NCI-H2107 treated with DMSO at 0.1 percent for 48 hours (cell line): Measurements from ENCODE around the gene TMEM273.

Experiments
- DNase-seq: peaks from one replicate; lab custom pipeline; 2025; ENCODE audit not compliant: unreplicated experiment; lab: John Stamatoyannopoulos, UW

The TMEM273 gene

GRCh38 chr10:49187950-49188761 lies at the start of gene TMEM273:
Gene TMEM273 (minus strand): TSS chr10:49188391. CDS start chr10:49188336, 55 bp downstream.
- DNase-seq = no peak

GRCh38 chr10:49237985-49238384 lies 49.8 kb upstream of the TMEM273 start:
- DNase-seq = no peak

GRCh38 chr10:49235392-49235791 lies 47.2 kb upstream of the TMEM273 start:
- DNase-seq = no peak

GRCh38 chr10:49231086-49231820 lies 43.1 kb upstream of the TMEM273 start:
- DNase-seq = no peak

- DNase-seq = no peak
These were observed 41.8 kb upstream of the TMEM273 start for GRCh38 chr10:49230004-49230403.

- DNase-seq = no peak
These were observed 40.5 kb upstream of the TMEM273 start for GRCh38 chr10:49228677-49229076.

GRCh38 chr10:49227406-49227805 lies 39.2 kb upstream of the TMEM273 start:
- no peak for DNase-seq

- DNase-seq = no peak
These were observed 38.4 kb upstream of the TMEM273 start for GRCh38 chr10:49226594-49226993.

GRCh38 chr10:49225218-49225876 lies 37.2 kb upstream of the TMEM273 start:
- no peak for DNase-seq

GRCh38 chr10:49223205-49223604 lies 35.0 kb upstream of the TMEM273 start:
- DNase-seq = no peak

GRCh38 chr10:49222170-49222569 lies 34.0 kb upstream of the TMEM273 start:
- DNase-seq = no peak

- no peak for DNase-seq
These were observed 32.5 kb upstream of the TMEM273 start for GRCh38 chr10:49220679-49221078.

GRCh38 chr10:49220031-49220430 lies 31.8 kb upstream of the TMEM273 start:
- DNase-seq = no peak

GRCh38 chr10:49219248-49219647 lies 31.1 kb upstream of the TMEM273 start:
- DNase-seq = no peak

- DNase-seq = no peak
These were observed 30.3 kb upstream of the TMEM273 start for GRCh38 chr10:49218480-49218879.

- no peak for DNase-seq
These were observed 29.5 kb upstream of the TMEM273 start for GRCh38 chr10:49217645-49218044.

GRCh38 chr10:49213211-49213610 lies 25.0 kb upstream of the TMEM273 start:
- DNase-seq = no peak

GRCh38 chr10:49212783-49213182 lies 24.6 kb upstream of the TMEM273 start:
- no peak for DNase-seq

- no peak for DNase-seq
These were observed 23.9 kb upstream of the TMEM273 start for GRCh38 chr10:49212076-49212475.

GRCh38 chr10:49208996-49209395 lies 20.8 kb upstream of the TMEM273 start:
- DNase-seq = no peak

GRCh38 chr10:49207936-49208487 lies 19.8 kb upstream of the TMEM273 start:
- no peak for DNase-seq
